ENCODE measurements around the gene INKA2. TPM values are rescaled to one million over a fixed set of nuclear protein-coding genes. Genes with fewer than 3 reads are reported as not detected.
A peak's percentile ranks its signal among the peaks of the same experiment; 100 is the strongest.

Gene INKA2
- total RNA-seq, 5 donors from 2014 or later (not counting 1 experiment from before 2014, with no cell fraction given), result 1.2 to 2.7 (median 1.2) TPM; not detected in 2

GRCh38 chr1:111733183-111733991 is 5.8 kb downstream of the INKA2 start:
- H3K27ac ChIP-seq (ENCODE audit: low read length), result no peak overlapping the region
- ATAC-seq (replicated peaks in 1 of 4) (no peak), DNase-seq (peak in 4 of 35 experiments; percentile 3 to 27 (median 16))
- Mint-ChIP-seq H3K27me3 (peaks cover 7 to 10% of the 10 kb centered on the region in 2 donors), H3K4me1 (peaks cover 8 to 11% (median 10%) of the 10 kb centered on the region in 3 donors), H3K4me3 (no peak overlapping the region), H3K27ac (no peak overlapping the region), H3K36me3 (no peaks in the 10 kb centered on the region), H3K9me3 (no peaks in the 10 kb centered on the region)
- ChIA-PET POLR2A (no interaction called here), CTCF (no interaction called here)
- no peaks in the 10 kb centered on the region for H3K9me3 ChIP-seq
- peaks cover 0 to 41% of the 10 kb centered on the region in 2 experiments for H3K27me3 ChIP-seq (replicated peaks in 1 of 2; ENCODE audit: control insufficient read depth in 2 of 2, extremely low read depth in 1 of 2, insufficient read depth in 2 of 2, low read length in 1 of 2)
- no peaks in the 10 kb centered on the region for H3K36me3 ChIP-seq (ENCODE audit: control insufficient read depth in 2 of 2, extremely low read depth in 1 of 2, insufficient read depth in 1 of 2, low read length in 1 of 2)
- H3K4me1 ChIP-seq (ENCODE audit: control insufficient read depth in 1 of 2, extremely low read depth in 1 of 2, insufficient read depth in 2 of 2, low read length in 2 of 2), result peaks cover 0 to 13% of the 10 kb centered on the region in 2 experiments
- WGBS (ENCODE audit: insufficient coverage), result 54% methylated on average over 3 of the region's 9 CpGs
- no peak overlapping the region for H3K4me3 ChIP-seq (ENCODE audit: control insufficient read depth in 1 of 2, extremely low read depth in 1 of 2, low read length in 1 of 2)

DNA sequence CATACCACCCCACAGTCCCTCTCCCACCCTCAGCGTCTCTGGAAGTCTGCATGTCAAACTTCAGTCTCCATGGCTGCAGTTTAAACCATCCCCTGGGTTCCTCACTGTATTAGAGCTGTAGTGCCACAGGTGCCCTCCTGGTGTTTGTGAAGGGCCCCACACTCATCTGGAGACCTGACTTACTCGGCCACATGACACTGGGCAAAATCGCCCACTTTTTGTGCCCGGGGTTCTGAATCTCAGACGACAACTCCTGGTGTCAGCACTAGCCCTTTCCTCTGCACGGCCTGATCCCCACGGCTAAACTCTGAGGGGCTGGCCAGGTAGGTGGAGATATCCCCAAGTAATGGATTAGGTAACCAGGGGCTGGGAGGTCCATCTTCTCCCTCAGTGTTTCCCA is 6.5 kb downstream of the INKA2 start:
- Histone ChIP-seq H3K36me3 (ENCODE audit: control insufficient read depth in 2 of 2, extremely low read depth in 1 of 2, insufficient read depth in 1 of 2, low read length in 1 of 2) (no peaks in the 10 kb centered on the region), H3K27me3 (replicated peaks in 1 of 2; ENCODE audit: control insufficient read depth in 2 of 2, extremely low read depth in 1 of 2, insufficient read depth in 2 of 2, low read length in 1 of 2) (peaks cover 0 to 34% of the 10 kb centered on the region in 2 experiments), H3K9me3 (no peaks in the 10 kb centered on the region), H3K27ac (ENCODE audit: low read length) (no peak overlapping the region), H3K4me3 (ENCODE audit: control insufficient read depth in 1 of 2, extremely low read depth in 1 of 2, low read length in 1 of 2) (no peak overlapping the region), H3K4me1 (ENCODE audit: control insufficient read depth in 1 of 2, extremely low read depth in 1 of 2, insufficient read depth in 2 of 2, low read length in 2 of 2) (peaks cover 0 to 7% of the 10 kb centered on the region in 2 experiments)
- CTCF ChIA-PET, result no interaction called here
- Mint-ChIP-seq H3K4me3 (no peak overlapping the region), H3K4me1 (peaks cover 4 to 6% (median 4%) of the 10 kb centered on the region in 3 donors), H3K9me3 (no peaks in the 10 kb centered on the region), H3K27me3 (peaks cover 6 to 7% of the 10 kb centered on the region in 2 donors), H3K36me3 (no peaks in the 10 kb centered on the region), H3K27ac (no peak overlapping the region)
- DNase-seq (peak in 1 of 35 experiments; percentile 7), ATAC-seq (replicated peaks in 1 of 4) (no peak)
- WGBS (ENCODE audit: insufficient coverage), result 95% methylated on average over 7 of the region's 7 CpGs
- POLR2A ChIA-PET, result no interaction called here

DNA sequence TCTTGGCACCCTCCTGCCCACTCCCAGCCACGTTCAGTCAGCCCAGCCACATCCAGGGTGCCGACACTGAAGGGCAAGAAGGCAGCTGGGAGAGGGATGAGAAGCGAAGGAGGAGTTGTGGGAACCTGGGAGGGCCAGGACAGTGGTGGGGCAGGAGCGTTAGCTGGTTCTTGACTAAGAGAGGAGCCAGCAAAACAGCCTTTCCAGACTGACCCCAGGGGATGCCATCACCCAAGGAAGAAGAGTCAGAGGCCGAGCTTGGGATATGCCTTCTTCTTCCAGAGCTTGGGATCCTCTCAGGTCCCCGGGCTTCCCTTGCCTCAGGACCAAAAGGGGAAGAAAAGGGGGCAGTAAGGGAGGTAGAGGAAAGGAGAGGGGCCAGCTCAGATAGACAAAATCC is 7.2 kb downstream of the INKA2 start:
- H3K36me3 ChIP-seq (ENCODE audit: control insufficient read depth in 2 of 2, extremely low read depth in 1 of 2, insufficient read depth in 1 of 2, low read length in 1 of 2), result no peaks in the 10 kb centered on the region
- H3K27me3 ChIP-seq (replicated peaks in 1 of 2; ENCODE audit: control insufficient read depth in 2 of 2, extremely low read depth in 1 of 2, insufficient read depth in 2 of 2, low read length in 1 of 2), result peaks cover 0 to 26% of the 10 kb centered on the region in 2 experiments
- CTCF ChIA-PET, result no interaction called here
- WGBS (ENCODE audit: insufficient coverage), result 75% methylated on average over 3 of the region's 6 CpGs
- peaks cover 0 to 6% of the 10 kb centered on the region in 2 experiments for H3K4me1 ChIP-seq (ENCODE audit: control insufficient read depth in 1 of 2, extremely low read depth in 1 of 2, insufficient read depth in 2 of 2, low read length in 2 of 2)
- Mint-ChIP-seq H3K4me3 (no peak overlapping the region), H3K27me3 (no peaks in the 10 kb centered on the region), H3K36me3 (no peaks in the 10 kb centered on the region), H3K4me1 (peaks cover 0 to 2% (median 0%) of the 10 kb centered on the region in 3 donors), H3K9me3 (no peaks in the 10 kb centered on the region), H3K27ac (no peak overlapping the region)
- POLR2A ChIA-PET, result no interaction called here
- peak in 1 of 35 experiments; percentile 13 for DNase-seq
- H3K9me3 ChIP-seq, result no peaks in the 10 kb centered on the region
- ATAC-seq (replicated peaks in 1 of 4), result no peak
- H3K27ac ChIP-seq (ENCODE audit: low read length), result no peak overlapping the region
- H3K4me3 ChIP-seq (ENCODE audit: control insufficient read depth in 1 of 2, extremely low read depth in 1 of 2, low read length in 1 of 2), result no peak overlapping the region

DNA sequence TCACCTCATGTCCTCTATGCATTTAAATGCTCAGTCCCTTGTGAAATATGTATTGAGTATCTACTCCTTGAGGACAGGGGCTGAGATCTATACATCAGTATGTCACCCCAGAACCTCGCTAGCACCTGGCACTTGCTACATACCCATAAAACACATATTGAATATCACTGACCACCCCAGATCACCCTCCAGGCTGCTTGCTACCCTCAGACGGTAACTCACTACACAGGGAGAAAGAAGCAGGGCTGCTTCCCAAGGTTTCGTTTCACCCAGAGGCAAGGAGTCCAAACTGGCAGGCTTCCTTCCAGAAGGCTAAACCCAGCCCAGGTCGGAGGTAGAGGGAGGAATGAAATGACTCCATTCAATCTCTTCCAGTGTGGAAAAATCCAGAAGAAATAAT is 8.5 kb downstream of the INKA2 start:
- ATAC-seq (replicated peaks in 1 of 4) (no peak), DNase-seq (no peak)
- H3K27me3 ChIP-seq (replicated peaks in 1 of 2; ENCODE audit: control insufficient read depth in 2 of 2, extremely low read depth in 1 of 2, insufficient read depth in 2 of 2, low read length in 1 of 2), result peaks cover 0 to 15% of the 10 kb centered on the region in 2 experiments
- no peaks in the 10 kb centered on the region for H3K36me3 ChIP-seq (ENCODE audit: control insufficient read depth in 2 of 2, extremely low read depth in 1 of 2, insufficient read depth in 1 of 2, low read length in 1 of 2)
- H3K4me3 ChIP-seq (ENCODE audit: control insufficient read depth in 1 of 2, extremely low read depth in 1 of 2, low read length in 1 of 2), result no peak overlapping the region
- peaks cover 0 to 6% of the 10 kb centered on the region in 2 experiments for H3K4me1 ChIP-seq (ENCODE audit: control insufficient read depth in 1 of 2, extremely low read depth in 1 of 2, insufficient read depth in 2 of 2, low read length in 2 of 2)
- H3K4me3 Mint-ChIP-seq, result no peak overlapping the region
- no peaks in the 10 kb centered on the region for H3K9me3 ChIP-seq
- H3K27me3 Mint-ChIP-seq, result no peaks in the 10 kb centered on the region
- H3K27ac ChIP-seq (ENCODE audit: low read length), result no peak overlapping the region
- H3K9me3 Mint-ChIP-seq, result no peaks in the 10 kb centered on the region
- H3K27ac Mint-ChIP-seq, result no peak overlapping the region
- no peaks in the 10 kb centered on the region for H3K36me3 Mint-ChIP-seq
- ChIA-PET CTCF (interaction anchor here in 1 of 2 donors (1.1 kb wide), 1 partner anchor 38 kb away, joined by 4 read pairs; no protein-coding TSS in a partner anchor), POLR2A (no interaction called here)
- WGBS (ENCODE audit: insufficient coverage), result 71% methylated on average over 1 of the region's 4 CpGs
- peaks cover 0 to 2% (median 0%) of the 10 kb centered on the region in 3 donors for H3K4me1 Mint-ChIP-seq

GRCh38 chr1:111729946-111730681 is 9.1 kb downstream of the INKA2 start:
- Histone ChIP-seq H3K36me3 (ENCODE audit: control insufficient read depth in 2 of 2, extremely low read depth in 1 of 2, insufficient read depth in 1 of 2, low read length in 1 of 2) (no peaks in the 10 kb centered on the region), H3K4me1 (ENCODE audit: control insufficient read depth in 1 of 2, extremely low read depth in 1 of 2, insufficient read depth in 2 of 2, low read length in 2 of 2) (peaks cover 0 to 6% of the 10 kb centered on the region in 2 experiments), H3K27ac (ENCODE audit: low read length) (no peak overlapping the region), H3K27me3 (replicated peaks in 1 of 2; ENCODE audit: control insufficient read depth in 2 of 2, extremely low read depth in 1 of 2, insufficient read depth in 2 of 2, low read length in 1 of 2) (peaks cover 0 to 13% of the 10 kb centered on the region in 2 experiments), H3K9me3 (no peaks in the 10 kb centered on the region), H3K4me3 (ENCODE audit: control insufficient read depth in 1 of 2, extremely low read depth in 1 of 2, low read length in 1 of 2) (no peak overlapping the region)
- Mint-ChIP-seq H3K36me3 (no peaks in the 10 kb centered on the region), H3K9me3 (no peaks in the 10 kb centered on the region), H3K4me1 (peaks cover 0 to 2% (median 0%) of the 10 kb centered on the region in 3 donors), H3K4me3 (no peak overlapping the region), H3K27me3 (no peaks in the 10 kb centered on the region), H3K27ac (no peak overlapping the region)
- CTCF ChIA-PET, result interaction anchor here in 1 of 2 donors (1.1 kb wide), 1 partner anchor 39 kb away, joined by 4 read pairs; no protein-coding TSS in a partner anchor
- POLR2A ChIA-PET, result no interaction called here
- ATAC-seq (replicated peaks in 1 of 4) (no peak), DNase-seq (no peak)
- WGBS (ENCODE audit: insufficient coverage), result 94% methylated on average over 6 of the region's 7 CpGs

DNA sequence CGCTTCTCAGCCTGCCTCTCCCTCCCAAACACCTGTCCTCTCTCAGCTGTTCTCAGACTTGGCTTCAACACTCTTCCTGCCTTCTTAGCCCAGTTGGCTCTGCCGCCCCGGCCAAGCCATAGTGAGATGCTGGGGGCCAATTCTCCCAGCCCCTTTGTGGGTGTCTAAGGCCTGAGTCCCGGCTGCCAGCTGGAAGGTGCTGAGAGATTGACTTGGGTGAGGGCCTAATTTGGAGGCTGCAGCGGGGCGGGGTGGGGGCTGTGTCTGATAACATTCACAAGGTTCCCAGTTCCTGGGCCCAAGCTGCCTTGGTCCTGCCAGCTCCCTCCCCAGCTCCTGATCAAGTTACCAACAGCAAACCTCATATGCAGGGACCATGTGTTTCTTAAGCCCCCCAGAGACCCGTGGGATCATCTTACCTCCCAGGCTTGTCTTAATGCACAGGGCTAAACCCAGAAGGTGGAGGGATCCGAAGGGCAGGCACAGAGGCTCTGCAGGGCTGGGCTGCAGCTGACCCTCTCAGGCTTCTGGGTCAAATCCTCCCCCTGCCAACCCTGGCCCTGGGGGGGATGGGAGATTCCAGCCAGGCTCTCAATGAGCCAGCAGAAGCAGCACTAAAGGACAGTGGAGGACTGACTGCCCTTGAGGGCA is 9.8 kb downstream of the INKA2 start:
- ChIA-PET CTCF (interaction anchor here in 1 of 2 donors (0.6 kb wide), 1 partner anchor 41 kb away, joined by 3 read pairs; no protein-coding TSS in a partner anchor), POLR2A (interaction anchor here in 1 of 2 donors (0.6 kb wide), 1 partner anchor 158 kb away, joined by 5 read pairs; no protein-coding TSS in a partner anchor)
- Histone ChIP-seq H3K4me3 (ENCODE audit: control insufficient read depth in 1 of 2, extremely low read depth in 1 of 2, low read length in 1 of 2) (no peak overlapping the region), H3K36me3 (ENCODE audit: control insufficient read depth in 2 of 2, extremely low read depth in 1 of 2, insufficient read depth in 1 of 2, low read length in 1 of 2) (no peaks in the 10 kb centered on the region), H3K9me3 (no peaks in the 10 kb centered on the region), H3K4me1 (ENCODE audit: control insufficient read depth in 1 of 2, extremely low read depth in 1 of 2, insufficient read depth in 2 of 2, low read length in 2 of 2) (peaks cover 0 to 6% of the 10 kb centered on the region in 2 experiments), H3K27ac (ENCODE audit: low read length) (no peak overlapping the region), H3K27me3 (replicated peaks in 1 of 2; ENCODE audit: control insufficient read depth in 2 of 2, extremely low read depth in 1 of 2, insufficient read depth in 2 of 2, low read length in 1 of 2) (peaks cover 0 to 13% of the 10 kb centered on the region in 2 experiments)
- Mint-ChIP-seq H3K27me3 (no peaks in the 10 kb centered on the region), H3K9me3 (no peaks in the 10 kb centered on the region), H3K4me1 (peaks cover 0 to 5% (median 0%) of the 10 kb centered on the region in 3 donors), H3K36me3 (no peaks in the 10 kb centered on the region), H3K4me3 (no peak overlapping the region), H3K27ac (no peak overlapping the region)
- DNase-seq (no peak), ATAC-seq (replicated peaks in 1 of 4) (no peak)
- WGBS (ENCODE audit: insufficient coverage), result 67% methylated on average over 3 of the region's 8 CpGs
